ENCODE measurements around the gene KRT80.

KRT80 gene

DNA sequence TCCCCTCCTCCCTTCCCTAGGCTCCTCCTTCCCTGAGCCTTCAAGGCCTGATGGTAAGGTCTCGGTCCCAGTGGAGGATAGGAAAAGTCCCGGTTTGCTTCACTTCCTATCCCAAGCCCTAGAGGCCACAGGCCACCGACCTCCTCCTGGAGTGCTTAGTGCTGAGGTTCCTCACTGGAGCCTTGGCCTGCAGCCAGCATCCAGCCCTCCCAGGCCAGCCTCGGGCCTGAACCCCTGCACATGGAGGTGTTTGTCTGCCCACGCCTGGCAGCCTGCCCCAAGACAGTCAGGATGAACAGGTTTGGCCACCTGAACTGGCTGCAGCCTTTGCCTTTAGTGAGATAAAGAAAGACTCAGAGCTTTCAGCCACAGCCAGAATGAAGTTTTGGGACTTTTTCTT lies 25.4 kb upstream of the KRT80 start:
- H3K4me3 ChIP-seq (replicated peaks; ENCODE audit: insufficient read depth, low read length) = no peak overlapping the region
- DNase-seq (ENCODE audit: low read depth in 1 of 2, low spot score in 1 of 2) = no peak
- H3K27ac ChIP-seq (replicated peaks) = no peak overlapping the region
- H3K27me3 ChIP-seq (ENCODE audit: insufficient read depth, poor library complexity, severe bottlenecking) = peaks cover 5% of the 10 kb centered on the region
- TF ChIP-seq, protein P1, sequence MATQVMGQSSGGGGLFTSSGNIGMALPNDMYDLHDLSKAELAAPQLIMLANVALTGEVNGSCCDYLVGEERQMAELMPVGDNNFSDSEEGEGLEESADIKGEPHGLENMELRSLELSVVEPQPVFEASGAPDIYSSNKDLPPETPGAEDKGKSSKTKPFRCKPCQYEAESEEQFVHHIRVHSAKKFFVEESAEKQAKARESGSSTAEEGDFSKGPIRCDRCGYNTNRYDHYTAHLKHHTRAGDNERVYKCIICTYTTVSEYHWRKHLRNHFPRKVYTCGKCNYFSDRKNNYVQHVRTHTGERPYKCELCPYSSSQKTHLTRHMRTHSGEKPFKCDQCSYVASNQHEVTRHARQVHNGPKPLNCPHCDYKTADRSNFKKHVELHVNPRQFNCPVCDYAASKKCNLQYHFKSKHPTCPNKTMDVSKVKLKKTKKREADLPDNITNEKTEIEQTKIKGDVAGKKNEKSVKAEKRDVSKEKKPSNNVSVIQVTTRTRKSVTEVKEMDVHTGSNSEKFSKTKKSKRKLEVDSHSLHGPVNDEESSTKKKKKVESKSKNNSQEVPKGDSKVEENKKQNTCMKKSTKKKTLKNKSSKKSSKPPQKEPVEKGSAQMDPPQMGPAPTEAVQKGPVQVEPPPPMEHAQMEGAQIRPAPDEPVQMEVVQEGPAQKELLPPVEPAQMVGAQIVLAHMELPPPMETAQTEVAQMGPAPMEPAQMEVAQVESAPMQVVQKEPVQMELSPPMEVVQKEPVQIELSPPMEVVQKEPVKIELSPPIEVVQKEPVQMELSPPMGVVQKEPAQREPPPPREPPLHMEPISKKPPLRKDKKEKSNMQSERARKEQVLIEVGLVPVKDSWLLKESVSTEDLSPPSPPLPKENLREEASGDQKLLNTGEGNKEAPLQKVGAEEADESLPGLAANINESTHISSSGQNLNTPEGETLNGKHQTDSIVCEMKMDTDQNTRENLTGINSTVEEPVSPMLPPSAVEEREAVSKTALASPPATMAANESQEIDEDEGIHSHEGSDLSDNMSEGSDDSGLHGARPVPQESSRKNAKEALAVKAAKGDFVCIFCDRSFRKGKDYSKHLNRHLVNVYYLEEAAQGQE (IDR thresholded peaks at IDR 0.05; ENCODE audit: insufficient replicate concordance, low read depth) = no peak
- no peak for TF ChIP-seq SPI1 (IDR thresholded peaks at IDR 0.05; ENCODE audit: borderline replicate concordance, low read depth)

DNA sequence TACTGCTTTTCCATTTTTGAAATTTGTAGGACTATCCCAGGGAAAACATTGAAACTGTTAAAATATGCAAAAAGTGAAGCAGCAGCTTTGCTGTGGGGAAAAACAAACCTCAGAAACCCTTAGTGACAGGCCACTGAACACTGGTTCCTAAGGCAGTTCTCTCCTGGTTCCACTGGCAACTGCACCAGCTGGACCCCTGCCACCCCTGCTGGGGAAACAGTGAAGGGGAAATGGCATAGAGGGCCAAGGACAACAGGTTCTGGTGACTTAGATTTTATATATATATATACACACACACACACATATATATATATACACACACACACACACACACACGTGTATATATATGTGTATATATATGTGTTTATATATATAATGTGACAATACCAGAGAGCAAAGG lies 25.0 kb upstream of the KRT80 start:
- Histone ChIP-seq H3K4me3 (replicated peaks; ENCODE audit: insufficient read depth, low read length) (no peak overlapping the region), H3K27ac (replicated peaks) (no peak overlapping the region), H3K27me3 (ENCODE audit: insufficient read depth, poor library complexity, severe bottlenecking) (peaks cover 4% of the 10 kb centered on the region)
- DNase-seq (ENCODE audit: low read depth in 1 of 2, low spot score in 1 of 2) = no peak
- TF ChIP-seq SPI1 (IDR thresholded peaks at IDR 0.05; ENCODE audit: borderline replicate concordance, low read depth) = no peak
- no peak for TF ChIP-seq POLR2AphosphoS5 (IDR thresholded peaks at IDR 0.05; ENCODE audit: low read depth)
- TF ChIP-seq, protein P1 (IDR thresholded peaks at IDR 0.05; ENCODE audit: insufficient replicate concordance, low read depth) = no peak
- no peak for TF ChIP-seq GABPA (IDR thresholded peaks at IDR 0.05; ENCODE audit: low read depth)
- TF ChIP-seq, protein P2, sequence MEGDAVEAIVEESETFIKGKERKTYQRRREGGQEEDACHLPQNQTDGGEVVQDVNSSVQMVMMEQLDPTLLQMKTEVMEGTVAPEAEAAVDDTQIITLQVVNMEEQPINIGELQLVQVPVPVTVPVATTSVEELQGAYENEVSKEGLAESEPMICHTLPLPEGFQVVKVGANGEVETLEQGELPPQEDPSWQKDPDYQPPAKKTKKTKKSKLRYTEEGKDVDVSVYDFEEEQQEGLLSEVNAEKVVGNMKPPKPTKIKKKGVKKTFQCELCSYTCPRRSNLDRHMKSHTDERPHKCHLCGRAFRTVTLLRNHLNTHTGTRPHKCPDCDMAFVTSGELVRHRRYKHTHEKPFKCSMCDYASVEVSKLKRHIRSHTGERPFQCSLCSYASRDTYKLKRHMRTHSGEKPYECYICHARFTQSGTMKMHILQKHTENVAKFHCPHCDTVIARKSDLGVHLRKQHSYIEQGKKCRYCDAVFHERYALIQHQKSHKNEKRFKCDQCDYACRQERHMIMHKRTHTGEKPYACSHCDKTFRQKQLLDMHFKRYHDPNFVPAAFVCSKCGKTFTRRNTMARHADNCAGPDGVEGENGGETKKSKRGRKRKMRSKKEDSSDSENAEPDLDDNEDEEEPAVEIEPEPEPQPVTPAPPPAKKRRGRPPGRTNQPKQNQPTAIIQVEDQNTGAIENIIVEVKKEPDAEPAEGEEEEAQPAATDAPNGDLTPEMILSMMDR (IDR thresholded peaks at IDR 0.05; ENCODE audit: insufficient read depth, low read length) = no peak

DNA sequence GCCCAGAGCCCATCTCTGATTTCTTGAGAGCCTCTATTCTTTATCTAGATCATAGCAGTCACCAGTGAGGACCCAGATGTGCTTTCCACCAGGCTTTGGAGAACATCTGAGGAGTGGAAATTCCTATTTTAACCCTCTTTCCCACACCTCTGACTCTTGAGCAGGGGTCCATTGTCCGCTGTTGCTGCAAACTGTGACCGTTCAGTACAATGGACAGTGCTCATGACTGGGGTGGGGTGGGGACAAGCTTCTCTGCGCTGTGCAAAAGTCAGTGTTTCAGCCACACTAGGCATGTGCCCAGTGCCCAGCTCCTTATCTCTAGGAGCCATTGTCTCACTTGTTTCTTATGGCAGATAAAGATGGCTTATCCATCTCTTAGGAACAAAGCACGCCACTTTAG lies 24.3 kb upstream of the KRT80 start:
- Histone ChIP-seq H3K4me3 (replicated peaks; ENCODE audit: insufficient read depth, low read length) (no peak overlapping the region), H3K27ac (replicated peaks) (no peak overlapping the region), H3K27me3 (ENCODE audit: insufficient read depth, poor library complexity, severe bottlenecking) (peaks cover 4% of the 10 kb centered on the region)
- DNase-seq (ENCODE audit: low read depth in 1 of 2, low spot score in 1 of 2) = no peak
- TF ChIP-seq, protein P1 (IDR thresholded peaks at IDR 0.05; ENCODE audit: insufficient replicate concordance, low read depth) = peak; percentile 86
- no peak for TF ChIP-seq SPI1 (IDR thresholded peaks at IDR 0.05; ENCODE audit: borderline replicate concordance, low read depth)

DNA sequence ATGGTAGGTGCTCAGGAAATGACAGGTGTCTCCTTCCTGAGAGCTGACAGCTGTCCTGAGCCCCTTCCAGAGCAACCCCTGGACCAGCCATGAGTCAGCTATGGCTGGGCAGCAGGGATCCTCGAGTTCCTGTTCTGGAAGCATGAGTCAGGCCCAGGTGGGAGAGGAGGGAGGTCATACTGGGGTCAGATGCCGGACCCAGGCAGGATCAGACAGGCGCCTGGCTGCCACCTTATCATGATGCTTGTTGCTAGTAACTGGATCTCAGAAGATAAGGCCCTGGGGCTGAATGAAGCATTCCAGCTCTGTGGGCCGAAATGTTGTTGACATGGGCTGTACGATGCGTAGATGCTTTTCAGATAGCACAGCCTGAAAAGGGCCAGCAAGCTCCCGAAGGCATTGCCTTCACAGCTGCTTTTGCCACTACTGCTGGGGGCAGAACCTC lies 23.8 kb upstream of the KRT80 start:
- TF ChIP-seq, protein P1 (IDR thresholded peaks at IDR 0.05; ENCODE audit: insufficient replicate concordance, low read depth) = no peak
- TF ChIP-seq SPI1 (IDR thresholded peaks at IDR 0.05; ENCODE audit: borderline replicate concordance, low read depth) (no peak), GABPA (IDR thresholded peaks at IDR 0.05; ENCODE audit: low read depth) (no peak), POLR2AphosphoS5 (IDR thresholded peaks at IDR 0.05; ENCODE audit: low read depth) (no peak)
- TF ChIP-seq, protein P2 (IDR thresholded peaks at IDR 0.05; ENCODE audit: insufficient read depth, low read length) = no peak
- Histone ChIP-seq H3K4me3 (replicated peaks; ENCODE audit: insufficient read depth, low read length) (no peak overlapping the region), H3K27ac (replicated peaks) (no peak overlapping the region), H3K27me3 (ENCODE audit: insufficient read depth, poor library complexity, severe bottlenecking) (peaks cover 3% of the 10 kb centered on the region)
- DNase-seq (ENCODE audit: low read depth in 1 of 2, low spot score in 1 of 2) = no peak

Measured in HL-60 (cell line).